ENCODE results near the gene ERI2.

- TF ChIP-seq CTCF (IDR thresholded peaks at IDR 0.05) (no peak), POLR2A (IDR thresholded peaks at IDR 0.05) (no peak)
These were observed 24.1 kb upstream of the ERI2 start for GRCh38 chr16:20830372-20830771.

Measured in heart left ventricle (tissue), 13 donors.